SK-N-SH treated with all-trans-retinoic acid at 6 μM for 48 hours (cell line): ENCODE measurements around the gene AOC2.
A peak's percentile ranks its signal among the peaks of the same experiment; 100 is the strongest.

Experiments
- ATAC-seq: fragments of 200-7000 bp; cut with Tn5 transposase; 3 replicates; pipeline ENCODE4 v1.9.1; 2020; ENCODE audit warnings: mild to moderate bottlenecking, moderate library complexity
- ARNTL ChIP-seq: fragments of 450-650 bp; formaldehyde crosslinking; IDR thresholded peaks from 2 replicates; pipeline ENCODE4 v1.5.0; 2020; ENCODE audit warnings: low read depth, mild to moderate bottlenecking, moderate library complexity, borderline replicate concordance
- BACH2 ChIP-seq: fragments of 250-450 bp; sonication (Bioruptor Pico); IDR thresholded peaks from 2 replicates; pipeline ENCODE4 v1.9.0; 2021; ENCODE audit warnings: mild to moderate bottlenecking, borderline replicate concordance
- CSDC2 ChIP-seq: fragments of 250-450 bp; sonication (Bioruptor Pico); IDR thresholded peaks from 2 replicates; pipeline ENCODE4 v1.5.0; 2020; ENCODE audit warnings: mild to moderate bottlenecking, moderate library complexity
- CSRNP3 ChIP-seq: fragments of 250-450 bp; sonication (Bioruptor Pico); IDR thresholded peaks from 2 replicates; pipeline ENCODE4 v1.5.1; 2021; ENCODE audit warnings: mild to moderate bottlenecking, moderate library complexity
- ESRRG ChIP-seq: fragments of 250-450 bp; sonication (Bioruptor Pico); IDR thresholded peaks from 2 replicates; pipeline ENCODE4 v1.6.1; 2021; ENCODE audit warnings: mild to moderate bottlenecking
- GLIS3 ChIP-seq: fragments of 250-450 bp; sonication (Bioruptor Pico); IDR thresholded peaks from 2 replicates; pipeline ENCODE4 v1.5.0; 2020; ENCODE audit warnings: mild to moderate bottlenecking, moderate library complexity
- ISL1 ChIP-seq: fragments of 250-450 bp; sonication (Bioruptor Pico); IDR thresholded peaks from 2 replicates; pipeline ENCODE4 v2.1.2; 2022; ENCODE audit warnings: mild to moderate bottlenecking, moderate library complexity
- OSR1 ChIP-seq: fragments of 250-450 bp; sonication (Bioruptor Pico); IDR thresholded peaks from 2 replicates; pipeline ENCODE4 v1.8.0; 2022; ENCODE audit warnings: moderate library complexity, mild to moderate bottlenecking, inconsistent platforms
- PATZ1 ChIP-seq: fragments of 250-450 bp; sonication (Bioruptor Pico); IDR thresholded peaks from 2 replicates; pipeline ENCODE4 v1.8.0; 2020; ENCODE audit warnings: mild to moderate bottlenecking, moderate library complexity, borderline replicate concordance
- POU6F1 ChIP-seq: fragments of 250-450 bp; sonication (Bioruptor Pico); IDR thresholded peaks from 2 replicates; pipeline ENCODE4 v1.8.0; 2021; ENCODE audit warnings: low read depth, mild to moderate bottlenecking, moderate library complexity, borderline replicate concordance
- PPARA ChIP-seq: fragments of 250-450 bp; sonication (Bioruptor Pico); IDR thresholded peaks from 2 replicates; pipeline ENCODE4 v1.5.0; 2020; ENCODE audit warnings: mild to moderate bottlenecking, borderline replicate concordance
- RARB ChIP-seq: fragments of 250-450 bp; sonication (Bioruptor Pico); IDR thresholded peaks from 2 replicates; pipeline ENCODE4 v1.8.0; 2021; ENCODE audit warnings: mild to moderate bottlenecking, moderate library complexity
- SNAI2 ChIP-seq: fragments of 250-450 bp; sonication (Bioruptor Pico); IDR thresholded peaks from 2 replicates; pipeline ENCODE4 v1.5.0; 2020; ENCODE audit warnings: mild to moderate bottlenecking, moderate library complexity
- TCF4 ChIP-seq: fragments of 250-450 bp; sonication (Bioruptor Pico); IDR thresholded peaks from 2 replicates; pipeline ENCODE4 v1.8.0; 2021; ENCODE audit warnings: mild to moderate bottlenecking, moderate library complexity, borderline replicate concordance
- TOX ChIP-seq: fragments of 250-450 bp; sonication (Bioruptor Pico); IDR thresholded peaks from 2 replicates; pipeline ENCODE4 v1.8.0; 2021; ENCODE audit warnings: mild to moderate bottlenecking, moderate library complexity, borderline replicate concordance
- ZC3H10 ChIP-seq: fragments of 250-450 bp; sonication (Bioruptor Pico); IDR thresholded peaks from 2 replicates; pipeline ENCODE4 v1.5.1; 2021; ENCODE audit warnings: mild to moderate bottlenecking, moderate library complexity
- ZFP3 ChIP-seq: fragments of 250-450 bp; sonication (Bioruptor Pico); IDR thresholded peaks from 2 replicates; pipeline ENCODE4 v1.5.0; 2020; ENCODE audit warnings: mild to moderate bottlenecking, moderate library complexity
- ZFP30 ChIP-seq: fragments of 450-650 bp; formaldehyde crosslinking; IDR thresholded peaks from 2 replicates; pipeline ENCODE4 v1.5.0; 2022; ENCODE audit warnings: mild to moderate bottlenecking, moderate library complexity
- ZNF565 ChIP-seq: fragments of 450-650 bp; formaldehyde crosslinking; conservative IDR thresholded peaks from 2 replicates; pipeline ENCODE4 v1.5.0; 2020; ENCODE audit warnings: low read depth, mild to moderate bottlenecking, moderate library complexity
- ZNF70 ChIP-seq: fragments of 450-650 bp; formaldehyde crosslinking; IDR thresholded peaks from 2 replicates; pipeline ENCODE4 v1.5.0; 2020; ENCODE audit warnings: mild to moderate bottlenecking, moderate library complexity
- ZNF8 ChIP-seq: fragments of 450-650 bp; formaldehyde crosslinking; IDR thresholded peaks from 2 replicates; pipeline ENCODE4 v1.5.0; 2020; ENCODE audit warnings: mild to moderate bottlenecking, moderate library complexity
- TF ChIP-seq, protein P1 (sequence below): fragments of 250-450 bp; sonication (Bioruptor Pico); IDR thresholded peaks from 2 replicates; pipeline ENCODE4 v1.5.0; 2020; ENCODE audit warnings: mild to moderate bottlenecking, moderate library complexity

AOC2 gene

DNA sequence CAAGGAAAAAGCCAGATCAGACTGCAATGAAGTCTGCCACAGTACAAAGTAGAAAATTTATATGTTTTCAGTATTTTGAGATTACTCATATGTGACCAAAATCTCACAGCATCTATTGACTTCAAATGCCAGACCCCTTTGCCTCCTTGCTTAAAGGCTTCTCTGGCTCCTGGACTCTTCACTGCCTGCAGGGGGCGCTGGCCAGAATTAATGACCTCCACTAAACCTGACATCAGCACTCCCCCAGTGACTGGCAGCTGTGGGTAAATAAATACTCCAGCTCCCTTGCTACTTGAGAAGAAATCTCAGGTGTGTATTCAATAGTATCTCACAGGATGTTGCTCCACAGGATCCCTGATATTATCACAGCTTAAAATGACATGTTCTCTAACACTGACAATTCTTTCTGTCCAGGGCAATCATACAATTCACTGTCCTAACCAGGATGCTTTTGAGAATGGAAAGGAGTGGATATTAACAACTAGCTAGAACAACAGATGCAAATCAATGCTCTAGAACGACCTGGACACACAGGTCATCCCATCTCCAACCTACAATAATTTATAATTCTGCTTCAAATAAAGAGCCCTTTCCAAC lies 24.3 kb upstream of the AOC2 start:
- ATAC-seq: peak; percentile 41
- TF ChIP-seq ISL1 (CRISPR knock-in tag): no peak
- TF ChIP-seq OSR1 (CRISPR knock-in tag): no peak
- TF ChIP-seq SNAI2 (CRISPR knock-in tag): no peak
- TF ChIP-seq CSDC2: no peak
- no peak for TF ChIP-seq ZC3H10
- TF ChIP-seq ZNF565 (CRISPR knock-in tag): no peak

DNA sequence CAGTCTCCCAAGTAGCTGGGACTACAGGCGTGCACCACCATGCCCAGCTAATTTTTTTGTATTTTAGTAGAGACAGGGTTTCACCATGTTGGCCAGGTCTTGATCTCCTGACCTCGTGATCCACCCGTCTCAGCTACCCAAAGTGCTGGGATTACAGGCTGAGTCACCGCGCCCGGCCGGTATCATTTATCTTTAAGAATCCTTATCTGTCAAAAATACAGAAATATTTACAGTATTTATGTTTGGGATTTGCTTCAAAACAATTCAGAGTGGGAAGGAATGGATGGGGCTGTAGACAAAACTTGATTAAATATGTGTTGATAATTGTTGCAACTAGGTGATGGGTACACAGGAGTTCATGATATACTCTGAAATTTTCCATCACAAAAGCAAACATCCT lies 23.2 kb upstream of the AOC2 start:
- no peak for TF ChIP-seq CSRNP3
- TF ChIP-seq, protein P1, sequence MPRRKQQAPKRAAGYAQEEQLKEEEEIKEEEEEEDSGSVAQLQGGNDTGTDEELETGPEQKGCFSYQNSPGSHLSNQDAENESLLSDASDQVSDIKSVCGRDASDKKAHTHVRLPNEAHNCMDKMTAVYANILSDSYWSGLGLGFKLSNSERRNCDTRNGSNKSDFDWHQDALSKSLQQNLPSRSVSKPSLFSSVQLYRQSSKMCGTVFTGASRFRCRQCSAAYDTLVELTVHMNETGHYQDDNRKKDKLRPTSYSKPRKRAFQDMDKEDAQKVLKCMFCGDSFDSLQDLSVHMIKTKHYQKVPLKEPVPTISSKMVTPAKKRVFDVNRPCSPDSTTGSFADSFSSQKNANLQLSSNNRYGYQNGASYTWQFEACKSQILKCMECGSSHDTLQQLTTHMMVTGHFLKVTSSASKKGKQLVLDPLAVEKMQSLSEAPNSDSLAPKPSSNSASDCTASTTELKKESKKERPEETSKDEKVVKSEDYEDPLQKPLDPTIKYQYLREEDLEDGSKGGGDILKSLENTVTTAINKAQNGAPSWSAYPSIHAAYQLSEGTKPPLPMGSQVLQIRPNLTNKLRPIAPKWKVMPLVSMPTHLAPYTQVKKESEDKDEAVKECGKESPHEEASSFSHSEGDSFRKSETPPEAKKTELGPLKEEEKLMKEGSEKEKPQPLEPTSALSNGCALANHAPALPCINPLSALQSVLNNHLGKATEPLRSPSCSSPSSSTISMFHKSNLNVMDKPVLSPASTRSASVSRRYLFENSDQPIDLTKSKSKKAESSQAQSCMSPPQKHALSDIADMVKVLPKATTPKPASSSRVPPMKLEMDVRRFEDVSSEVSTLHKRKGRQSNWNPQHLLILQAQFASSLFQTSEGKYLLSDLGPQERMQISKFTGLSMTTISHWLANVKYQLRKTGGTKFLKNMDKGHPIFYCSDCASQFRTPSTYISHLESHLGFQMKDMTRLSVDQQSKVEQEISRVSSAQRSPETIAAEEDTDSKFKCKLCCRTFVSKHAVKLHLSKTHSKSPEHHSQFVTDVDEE (CRISPR knock-in tag): no peak
- no peak for TF ChIP-seq ZNF8 (CRISPR knock-in tag)
- no peak for TF ChIP-seq TCF4 (CRISPR knock-in tag)
- TF ChIP-seq TOX (CRISPR knock-in tag): no peak
- no peak for TF ChIP-seq PPARA (CRISPR knock-in tag)
- no peak for TF ChIP-seq ZFP30
- TF ChIP-seq ZNF70 (CRISPR knock-in tag): no peak
- TF ChIP-seq RARB (CRISPR knock-in tag): no peak
- no peak for TF ChIP-seq ZNF565 (CRISPR knock-in tag)
- TF ChIP-seq SNAI2 (CRISPR knock-in tag): no peak
- TF ChIP-seq BACH2 (CRISPR knock-in tag): no peak
- no peak for TF ChIP-seq ESRRG (CRISPR knock-in tag)
- no peak for TF ChIP-seq ARNTL
- TF ChIP-seq POU6F1 (CRISPR knock-in tag): no peak
- no peak for TF ChIP-seq PATZ1 (CRISPR knock-in tag)
- TF ChIP-seq OSR1 (CRISPR knock-in tag): no peak
- no peak for TF ChIP-seq ZFP3 (CRISPR knock-in tag)
- TF ChIP-seq GLIS3 (CRISPR knock-in tag): no peak
- TF ChIP-seq ISL1 (CRISPR knock-in tag): no peak
- ATAC-seq: no peak

DNA sequence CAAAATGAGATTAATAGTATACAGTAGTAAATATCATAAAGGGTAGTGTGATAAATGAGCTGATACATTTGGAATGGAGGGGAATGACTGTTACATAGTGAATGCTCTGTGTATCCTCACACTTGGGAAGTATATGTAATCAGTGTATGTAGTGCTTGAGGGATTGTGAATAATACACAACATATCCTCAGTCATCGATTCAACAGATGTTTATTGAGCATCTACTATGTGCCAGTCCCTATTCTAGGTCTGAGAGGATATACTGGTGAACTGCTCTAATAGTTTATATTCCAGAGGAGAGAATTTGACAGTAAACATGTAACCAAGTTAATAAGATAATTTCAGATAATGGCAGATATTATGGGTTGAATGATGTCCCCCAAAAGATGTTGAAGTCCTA lies 16.9 kb upstream of the AOC2 start:
- ATAC-seq: no peak
- TF ChIP-seq GLIS3 (CRISPR knock-in tag) (no peak), ZNF565 (CRISPR knock-in tag) (no peak), SNAI2 (CRISPR knock-in tag) (no peak), ZNF70 (CRISPR knock-in tag) (no peak), POU6F1 (CRISPR knock-in tag) (no peak), ARNTL (no peak), TOX (CRISPR knock-in tag) (no peak), ZFP30 (no peak)
- TF ChIP-seq, protein P1 (CRISPR knock-in tag): no peak
